GM23338 (cell line): Measurements from ENCODE around the gene USP24. TPM values are rescaled to one million over a fixed set of nuclear protein-coding genes. Genes with fewer than 3 reads are reported as not detected.

ENCODE experiments used
- ATAC-seq: fragments of 200-7000 bp; cut with Tn5 transposase; 3 replicates; pipeline ENCODE4 v1.9.1; 2020
- DNase-seq: peaks from one replicate; pipeline ENCODE4 v3.0.0-alpha.2; 2015; ENCODE audit warnings: low spot score
- H2AFZ ChIP-seq: fragments of 200-600 bp; sonication (generic); 2 replicates; pipeline ENCODE4 v1.8.0; 2016; ENCODE audit warnings: antibody characterized with exemption, mild to moderate bottlenecking, moderate library complexity
- H3F3A ChIP-seq: fragments of 200-600 bp; sonication (generic); replicated peaks from 2 replicates; pipeline ENCODE4 v1.8.0; 2017; ENCODE audit warnings: antibody characterized with exemption, mixed run types, low read depth
- H3K27ac ChIP-seq: fragments of 200-600 bp; sonication (generic); 2 replicates; pipeline ENCODE4 v1.6.1; 2016; ENCODE audit warnings: low read depth
- H3K27me3 ChIP-seq: fragments of 200-600 bp; sonication (generic); 2 replicates; pipeline ENCODE4 v1.8.0; 2016; ENCODE audit warnings: mild to moderate bottlenecking, mixed run types, moderate library complexity; ENCODE audit not compliant: insufficient read depth
- H3K36me3 ChIP-seq: fragments of 200-600 bp; sonication (generic); 2 replicates; pipeline ENCODE4 v1.8.0; 2016; ENCODE audit warnings: mild to moderate bottlenecking; ENCODE audit not compliant: insufficient read depth
- H3K4me1 ChIP-seq: fragments of 200-600 bp; sonication (generic); 2 replicates; pipeline ENCODE4 v1.8.0; 2016; ENCODE audit warnings: mild to moderate bottlenecking, moderate library complexity; ENCODE audit not compliant: insufficient read depth
- H3K4me2 ChIP-seq: fragments of 200-600 bp; sonication (generic); 2 replicates; pipeline ENCODE4 v1.7.1; 2017; ENCODE audit warnings: mixed run types
- H3K4me3 ChIP-seq: fragments of 200-600 bp; sonication (generic); 2 replicates; pipeline ENCODE4 v1.6.1; 2016; ENCODE audit warnings: mixed run types
- H3K79me2 ChIP-seq: fragments of 200-600 bp; sonication (generic); replicated peaks from 2 replicates; pipeline ENCODE4 v1.8.0; 2017; ENCODE audit warnings: mild to moderate bottlenecking; ENCODE audit not compliant: insufficient read depth
- H3K9me2 ChIP-seq: fragments of 200-600 bp; sonication (generic); 2 replicates; pipeline ENCODE4 v1.8.0; 2017; ENCODE audit not compliant: insufficient read depth
- H4K20me1 ChIP-seq: fragments of 200-600 bp; sonication (generic); replicated peaks from 2 replicates; pipeline ENCODE4 v1.8.0; 2017; ENCODE audit warnings: mild to moderate bottlenecking; ENCODE audit not compliant: insufficient read depth
- H3K27ac Mint-ChIP-seq: 2 replicates; pipeline ENCODE4 v1.8.0; 2020; ENCODE audit warnings: inconsistent platforms, mild to moderate bottlenecking, moderate library complexity, mixed read lengths
- H3K27me3 Mint-ChIP-seq: 3 replicates; pipeline ENCODE4 v1.8.0; 2022; ENCODE audit warnings: low read depth, mild to moderate bottlenecking, moderate library complexity, mixed read lengths, inconsistent platforms; ENCODE audit not compliant: insufficient read depth, poor library complexity
- H3K36me3 Mint-ChIP-seq: 3 replicates; pipeline ENCODE4 v1.8.0; 2021; ENCODE audit warnings: low read depth, mild to moderate bottlenecking, inconsistent platforms, moderate library complexity, mixed read lengths
- H3K4me1 Mint-ChIP-seq: 3 replicates; pipeline ENCODE4 v1.8.0; 2020; ENCODE audit warnings: mild to moderate bottlenecking, inconsistent platforms, mixed read lengths
- H3K4me3 Mint-ChIP-seq: 3 replicates; pipeline ENCODE4 v1.8.0; 2021; ENCODE audit warnings: moderate library complexity, mild to moderate bottlenecking, inconsistent platforms, mixed read lengths
- H3K9me3 Mint-ChIP-seq: 3 replicates; pipeline ENCODE4 v1.8.0; 2020; ENCODE audit warnings: moderate library complexity, mild to moderate bottlenecking, inconsistent platforms, mixed read lengths
- CREB1 ChIP-seq: fragments of 250-450 bp; sonication (Bioruptor Pico); IDR thresholded peaks from 2 replicates; pipeline ENCODE4 v1.5.0; 2020; ENCODE audit warnings: low read depth, mild to moderate bottlenecking, moderate library complexity
- CTCF ChIP-seq, 2 experiments: fragments of 200-600 bp in 1 of 2; sonication (generic) in 1 of 2; conservative IDR thresholded peaks; 2 replicates each; pipeline versions ENCODE4 v1.5.1 to v1.6.1; 2016 to 2017; ENCODE audit warnings: antibody characterized with exemption in 2 of 2, low read depth in 2 of 2, mild to moderate bottlenecking in 2 of 2, moderate library complexity in 1 of 2
- ETS1 ChIP-seq: IDR thresholded peaks from 2 replicates; pipeline ENCODE4 v1.6.1; 2016; ENCODE audit warnings: antibody characterized with exemption
- EZH2 ChIP-seq: fragments of 200-600 bp; sonication (generic); IDR thresholded peaks from one replicate; pipeline ENCODE4 v1.8.0; 2017; ENCODE audit warnings: antibody characterized with exemption, mild to moderate bottlenecking, low read depth; ENCODE audit not compliant: unreplicated experiment
- EZH2phosphoT487 ChIP-seq: fragments of 200-600 bp; sonication (generic); IDR thresholded peaks from one replicate; pipeline ENCODE4 v1.8.1; 2018; ENCODE audit warnings: antibody characterized with exemption; ENCODE audit not compliant: unreplicated experiment
- JUNB ChIP-seq: IDR thresholded peaks from one replicate; pipeline ENCODE4 v1.6.1; 2016; ENCODE audit warnings: antibody characterized with exemption; ENCODE audit not compliant: unreplicated experiment
- NANOG ChIP-seq: IDR thresholded peaks from 2 replicates; pipeline ENCODE4 v1.6.1; 2016; ENCODE audit warnings: antibody characterized with exemption, borderline replicate concordance
- ZNF114 ChIP-seq: fragments of 250-450 bp; sonication (Bioruptor Pico); IDR thresholded peaks from 2 replicates; pipeline ENCODE4 v1.5.0; 2020; ENCODE audit warnings: mild to moderate bottlenecking, moderate library complexity
- ZNF331 ChIP-seq: fragments of 250-450 bp; sonication (Bioruptor Pico); IDR thresholded peaks from 2 replicates; pipeline ENCODE4 v1.5.0; 2020; ENCODE audit warnings: low read depth, mild to moderate bottlenecking, moderate library complexity
- polyA plus RNA-seq: library from polyadenylated mRNA; unstranded; fragments of >200 nt; fragmentation: Nextera tagmentation; extraction: Ambion mirVana; gene quantifications from 2 replicates; pipeline ENCODE4 v1.2.1, GENCODE V29; 2016
- total RNA-seq: library from RNA; depleted of rRNA; stranded (reverse); fragments of >200 nt; shearing (Covaris generic); gene quantifications from 2 replicates; pipeline ENCODE4 v1.2.3, GENCODE V29; 2014
- TF ChIP-seq, protein P1 (sequence below): IDR thresholded peaks from one replicate; pipeline ENCODE4 v1.6.1; 2018; ENCODE audit warnings: antibody characterized with exemption; ENCODE audit not compliant: unreplicated experiment

USP24 gene
- total and polyA plus RNA-seq, 2 experiments from 2014 or later = 12.1 to 32.6 TPM

- no peak for TF ChIP-seq CTCF (conservative IDR thresholded peaks at IDR 0.05; ENCODE audit: low read depth in 2 of 2)
- no peak for TF ChIP-seq NANOG
These were observed 127.7 kb downstream of the USP24 start (continued) for GRCh38 chr1:55087439-55087838.

GRCh38 chr1:55084257-55084656 is 130.9 kb downstream of the USP24 start:
- no peak overlapping the region for H3K4me3 ChIP-seq
- Mint-ChIP-seq H3K27me3 (no peaks in the 10 kb centered on the region), H3K4me3 (no peak overlapping the region), H3K4me1 (peaks cover 6% of the 10 kb centered on the region), H3K27ac (no peak overlapping the region), H3K36me3 (peaks cover 70% of the 10 kb centered on the region), H3K9me3 (no peaks in the 10 kb centered on the region)
- DNase-seq = no peak
- no peak overlapping the region for H3K4me2 ChIP-seq
- H3K79me2 ChIP-seq = no peaks in the 10 kb centered on the region; the same call in 1 of the 2 replicates
- peaks cover 6% of the 10 kb centered on the region; the same call in 1 of the 2 replicates for H3F3A ChIP-seq
- H3K27ac ChIP-seq = no peak overlapping the region
- H3K9me2 ChIP-seq = no peaks in the 10 kb centered on the region
- H2AFZ ChIP-seq = no peak overlapping the region
- peaks cover 9% of the 10 kb centered on the region; the same call in 1 of the 2 replicates for H3K4me1 ChIP-seq
- H4K20me1 ChIP-seq = no peaks in the 10 kb centered on the region
- H3K36me3 ChIP-seq = peaks cover 29% of the 10 kb centered on the region; the same call in 1 of the 2 replicates
- no peaks in the 10 kb centered on the region for H3K27me3 ChIP-seq
- no peak for ATAC-seq
- no peak for TF ChIP-seq EZH2
- no peak for TF ChIP-seq JUNB
- no peak for TF ChIP-seq NANOG
- no peak for TF ChIP-seq CREB1 (CRISPR knock-in tag)
- no peak for TF ChIP-seq CTCF (conservative IDR thresholded peaks at IDR 0.05; ENCODE audit: low read depth in 2 of 2)
- no peak for TF ChIP-seq ZNF331
- TF ChIP-seq, protein P1, sequence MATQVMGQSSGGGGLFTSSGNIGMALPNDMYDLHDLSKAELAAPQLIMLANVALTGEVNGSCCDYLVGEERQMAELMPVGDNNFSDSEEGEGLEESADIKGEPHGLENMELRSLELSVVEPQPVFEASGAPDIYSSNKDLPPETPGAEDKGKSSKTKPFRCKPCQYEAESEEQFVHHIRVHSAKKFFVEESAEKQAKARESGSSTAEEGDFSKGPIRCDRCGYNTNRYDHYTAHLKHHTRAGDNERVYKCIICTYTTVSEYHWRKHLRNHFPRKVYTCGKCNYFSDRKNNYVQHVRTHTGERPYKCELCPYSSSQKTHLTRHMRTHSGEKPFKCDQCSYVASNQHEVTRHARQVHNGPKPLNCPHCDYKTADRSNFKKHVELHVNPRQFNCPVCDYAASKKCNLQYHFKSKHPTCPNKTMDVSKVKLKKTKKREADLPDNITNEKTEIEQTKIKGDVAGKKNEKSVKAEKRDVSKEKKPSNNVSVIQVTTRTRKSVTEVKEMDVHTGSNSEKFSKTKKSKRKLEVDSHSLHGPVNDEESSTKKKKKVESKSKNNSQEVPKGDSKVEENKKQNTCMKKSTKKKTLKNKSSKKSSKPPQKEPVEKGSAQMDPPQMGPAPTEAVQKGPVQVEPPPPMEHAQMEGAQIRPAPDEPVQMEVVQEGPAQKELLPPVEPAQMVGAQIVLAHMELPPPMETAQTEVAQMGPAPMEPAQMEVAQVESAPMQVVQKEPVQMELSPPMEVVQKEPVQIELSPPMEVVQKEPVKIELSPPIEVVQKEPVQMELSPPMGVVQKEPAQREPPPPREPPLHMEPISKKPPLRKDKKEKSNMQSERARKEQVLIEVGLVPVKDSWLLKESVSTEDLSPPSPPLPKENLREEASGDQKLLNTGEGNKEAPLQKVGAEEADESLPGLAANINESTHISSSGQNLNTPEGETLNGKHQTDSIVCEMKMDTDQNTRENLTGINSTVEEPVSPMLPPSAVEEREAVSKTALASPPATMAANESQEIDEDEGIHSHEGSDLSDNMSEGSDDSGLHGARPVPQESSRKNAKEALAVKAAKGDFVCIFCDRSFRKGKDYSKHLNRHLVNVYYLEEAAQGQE = no peak
- no peak for TF ChIP-seq ETS1
- TF ChIP-seq EZH2phosphoT487 = no peak
- no peak for TF ChIP-seq ZNF114
